Raji (cell line): ENCODE results near the gene MYO3B.

ENCODE experiments used
- POLR2A ChIP-seq: IDR thresholded peaks from 2 replicates; pipeline ENCODE4 v1.6.1; 2011; ENCODE audit warnings: low read depth, low read length, control low read depth; ENCODE audit not compliant: insufficient read depth

The MYO3B gene

DNA sequence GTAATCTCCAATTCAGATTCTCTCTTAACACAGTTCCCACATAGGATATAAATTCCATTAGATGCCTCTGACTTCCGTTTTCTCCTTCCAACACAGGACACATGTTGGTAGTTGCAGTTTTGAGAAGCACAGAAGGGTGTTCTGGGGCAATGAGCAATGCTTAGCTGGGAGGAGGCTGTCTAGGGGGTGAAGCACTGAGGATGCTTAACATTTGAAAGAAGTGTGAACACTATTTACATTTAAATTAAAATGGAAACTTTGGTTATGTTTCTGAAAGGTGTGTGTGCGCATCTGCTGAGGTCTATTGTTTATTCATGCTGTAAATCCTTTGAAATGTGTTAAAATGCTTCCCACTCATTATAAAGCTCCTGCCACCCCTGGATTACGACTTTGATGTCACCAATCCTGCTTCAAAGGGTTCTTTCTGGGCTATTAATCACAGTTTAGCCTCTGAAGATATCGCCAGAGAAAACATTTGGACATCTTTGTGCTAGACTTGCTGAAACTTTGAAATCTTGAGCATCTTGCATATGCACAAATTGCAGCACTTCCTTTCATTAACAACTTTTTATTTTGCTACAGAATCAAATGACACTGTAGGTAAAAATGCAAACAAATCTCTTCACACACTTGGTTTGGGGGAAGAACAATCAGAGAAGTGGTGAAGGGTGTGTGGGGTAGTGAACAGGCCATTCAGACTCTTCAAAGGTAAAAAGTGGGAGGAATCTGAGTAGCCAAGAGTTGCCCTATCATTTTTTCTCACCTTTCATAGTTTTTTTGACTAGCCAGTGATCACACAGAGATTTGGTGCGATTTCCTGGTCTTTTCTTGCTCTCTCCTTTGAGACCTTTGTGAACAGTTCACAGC lies 258.4 kb downstream of the MYO3B start:
- no peak for TF ChIP-seq POLR2A

- no peak for TF ChIP-seq POLR2A
Measured at GRCh38 chr2:170446078-170446477, 268.1 kb downstream of the MYO3B start.

DNA sequence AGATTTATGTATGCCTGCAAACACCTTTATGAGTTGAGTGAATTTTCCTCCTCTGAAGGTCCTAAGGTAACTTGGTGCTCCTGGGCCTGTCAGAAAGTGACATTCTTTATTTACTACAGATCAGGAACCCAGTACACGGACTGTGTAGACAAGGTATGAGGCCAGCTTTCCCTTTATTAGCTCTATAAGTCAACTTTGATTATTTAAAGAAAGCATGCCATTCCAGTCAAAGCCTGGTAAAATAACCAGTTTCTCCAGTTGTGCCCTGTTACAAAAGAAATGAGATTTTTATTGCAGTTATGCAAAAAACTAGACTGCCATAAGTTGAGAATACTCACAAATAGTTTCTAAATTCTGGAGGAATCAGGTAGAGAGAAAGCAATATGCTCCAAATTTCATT lies 271.1 kb downstream of the MYO3B start:
- TF ChIP-seq POLR2A, result no peak

DNA sequence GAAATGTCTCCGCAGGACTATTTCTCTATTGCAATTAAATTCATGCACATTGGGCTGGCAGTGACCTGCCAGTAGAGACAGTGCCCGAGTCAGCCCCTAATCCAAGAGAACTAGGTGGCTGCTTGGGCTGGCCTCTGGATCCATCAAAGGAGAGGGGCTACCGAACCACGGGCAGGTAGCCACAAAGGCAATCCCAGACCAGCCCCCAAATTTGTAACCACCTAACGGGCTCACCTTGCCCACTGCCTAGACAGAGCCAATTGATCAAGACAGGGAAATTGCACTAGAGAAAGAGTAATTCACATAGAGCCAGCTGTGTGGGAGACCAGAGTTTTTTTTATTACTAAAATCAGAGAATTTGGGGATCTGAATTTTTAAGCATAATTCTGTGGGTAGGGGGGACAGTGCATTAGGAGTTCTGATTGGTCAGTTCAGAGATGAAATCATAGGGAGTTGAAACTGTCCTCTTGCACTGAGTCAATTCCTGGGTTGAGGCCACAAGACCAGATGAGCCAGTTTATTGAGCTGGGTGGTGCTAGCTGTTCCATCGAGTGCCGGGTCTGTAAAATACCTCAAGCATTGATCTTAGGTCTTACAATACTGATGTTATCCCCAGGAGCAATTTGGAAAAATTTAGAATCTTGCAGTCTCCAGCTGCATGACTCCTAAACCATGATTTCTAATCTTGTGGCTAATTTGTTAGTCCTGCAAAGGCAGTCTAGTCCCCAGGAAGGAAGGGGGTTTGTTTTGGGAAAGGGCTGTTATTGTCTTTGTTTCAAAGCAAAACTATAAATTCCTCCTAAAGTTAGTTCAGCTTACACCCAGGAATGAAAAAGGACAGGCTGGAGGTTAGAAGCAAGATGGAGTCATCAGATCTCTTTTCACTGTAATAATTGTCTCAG lies 276.8 kb downstream of the MYO3B start:
- TF ChIP-seq POLR2A, result no peak

GRCh38 chr2:170455617-170456426 lies 277.9 kb downstream of the MYO3B start:
- TF ChIP-seq POLR2A, result no peak

DNA sequence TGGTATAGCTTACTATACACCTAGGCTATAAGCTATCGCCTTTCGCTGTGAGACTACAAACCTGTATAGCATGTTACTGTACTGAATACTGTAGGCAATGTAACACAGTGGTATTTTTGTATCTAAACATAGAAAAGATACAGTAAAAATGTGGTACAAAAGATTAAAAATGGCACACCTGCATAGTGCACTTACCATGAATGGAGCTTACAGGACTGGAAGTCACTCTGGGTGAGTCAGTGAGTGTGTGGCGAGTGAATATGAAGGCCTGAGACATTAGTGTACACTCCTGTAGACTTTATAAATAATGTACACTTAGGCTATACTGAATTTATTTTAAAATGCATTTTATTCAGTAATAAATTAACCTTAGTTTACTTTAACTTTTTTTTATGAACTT lies 279.0 kb downstream of the MYO3B start:
- no peak for TF ChIP-seq POLR2A

DNA sequence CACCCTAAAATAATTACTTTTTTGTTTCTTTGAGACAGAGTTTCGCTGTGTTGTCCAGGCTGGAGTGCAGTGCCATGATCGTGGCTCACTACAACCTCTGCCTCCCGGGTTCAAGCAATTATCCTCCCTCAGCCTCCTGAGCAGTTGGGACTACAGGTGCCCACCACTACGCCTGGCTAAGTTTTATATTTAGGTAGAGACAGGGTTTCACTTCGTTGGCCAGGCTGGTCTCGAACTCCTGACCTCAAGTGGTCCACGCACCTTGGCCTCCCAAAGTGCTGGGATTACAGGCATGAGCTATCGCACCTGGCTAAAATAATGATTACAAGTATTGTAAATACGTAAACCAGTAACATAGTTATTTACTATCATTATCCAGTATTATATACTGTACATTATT lies 279.8 kb downstream of the MYO3B start:
- no peak for TF ChIP-seq POLR2A

GRCh38 chr2:170461889-170462288 lies 283.9 kb downstream of the MYO3B start:
- TF ChIP-seq POLR2A, result no peak

- TF ChIP-seq POLR2A, result no peak
Measured at GRCh38 chr2:170462433-170463205, 284.7 kb downstream of the MYO3B start.

- no peak for TF ChIP-seq POLR2A
Measured at GRCh38 chr2:170463206-170463537, 285.2 kb downstream of the MYO3B start.

- no peak for TF ChIP-seq POLR2A
Measured at GRCh38 chr2:170464268-170464667, 286.3 kb downstream of the MYO3B start.

- no peak for TF ChIP-seq POLR2A
Measured at GRCh38 chr2:170465241-170465640, 287.3 kb downstream of the MYO3B start.

DNA sequence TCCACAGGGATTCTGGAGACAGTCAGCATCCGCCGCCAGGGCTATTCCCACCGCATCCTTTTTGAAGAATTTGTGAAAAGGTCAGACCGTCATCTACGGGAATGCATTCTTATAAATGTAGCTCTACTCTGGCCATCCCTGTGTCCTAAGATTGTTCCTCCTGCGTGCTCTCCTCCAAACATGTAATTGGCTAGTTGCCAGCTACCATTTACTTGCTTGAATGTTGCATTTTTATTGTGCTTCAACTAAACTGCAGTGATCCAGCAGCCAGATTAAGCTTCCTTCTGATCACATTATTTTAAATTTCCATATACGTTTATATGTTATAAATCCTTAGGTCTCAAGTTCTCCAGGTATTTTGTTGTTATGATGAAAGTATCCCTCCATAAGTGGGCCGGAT lies 288.7 kb downstream of the MYO3B start:
- no peak for TF ChIP-seq POLR2A

DNA sequence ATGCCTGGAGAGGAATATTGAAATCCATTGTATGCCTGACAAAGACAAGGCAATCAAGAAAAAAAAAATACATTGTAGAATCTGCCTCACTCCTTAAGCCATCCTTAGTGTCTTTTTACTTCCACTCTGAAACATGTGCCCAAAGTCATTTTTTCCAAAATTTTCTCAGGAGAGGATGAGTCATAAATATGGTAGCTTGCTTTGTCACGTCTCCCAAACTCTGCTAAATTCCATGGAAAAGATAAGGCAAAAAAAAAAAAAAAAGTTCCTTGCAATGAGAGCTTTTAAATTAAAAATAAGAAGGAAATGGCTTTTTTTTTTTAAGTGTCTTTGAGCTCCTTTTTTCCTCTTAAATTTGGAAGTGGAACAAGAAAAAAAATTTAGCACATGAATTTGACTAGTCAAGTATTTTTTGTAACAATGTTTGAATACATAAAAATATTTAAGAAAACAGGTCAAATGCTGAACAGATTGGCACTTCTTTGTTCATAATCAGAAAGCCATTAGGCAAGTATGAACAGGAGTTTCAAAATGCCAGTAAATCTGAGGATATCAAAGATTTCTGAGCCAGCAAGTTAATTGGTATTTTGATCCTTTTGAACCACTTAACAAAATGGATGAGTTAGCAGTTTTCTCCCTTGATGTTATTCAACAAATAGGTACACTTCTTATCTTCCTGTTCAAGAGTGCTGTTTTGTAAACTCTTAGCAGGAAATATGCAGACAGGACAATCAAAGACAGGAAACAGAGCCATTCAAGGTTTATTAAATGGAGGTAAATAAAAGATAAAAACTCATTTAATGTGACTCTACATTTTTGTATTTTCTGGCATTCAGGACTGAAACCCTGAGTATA lies 289.8 kb downstream of the MYO3B start:
- TF ChIP-seq POLR2A, result no peak
